ENCODE data around the gene TMTC1. TPM values are rescaled to one million over a fixed set of nuclear protein-coding genes. Genes with fewer than 3 reads are reported as not detected.

The TMTC1 gene
- total RNA-seq, 3 donors from 2014 or later (not counting 1 experiment from before 2014, with no cell fraction given) = 0.18 to 2.0 (median 0.50) TPM

GRCh38 chr12:29519585-29520182 is 264.1 kb downstream of the TMTC1 start:
- Mint-ChIP-seq H3K4me3 (no peak overlapping the region), H3K27ac (no peak overlapping the region), H3K9me3 (no peaks in the 10 kb centered on the region), H3K4me1 (no peaks in the 10 kb centered on the region), H3K27me3 (ENCODE audit: low read depth in 2 of 2) (peaks cover 4 to 25% of the 10 kb centered on the region in 2 donors), H3K36me3 (no peaks in the 10 kb centered on the region)
- intact Hi-C loops (cut with micrococcal nuclease) = loop anchor here (1.0 kb wide), 2 partner anchors 1288 to 1325 kb away; no protein-coding TSS in a partner anchor
- ATAC-seq (no peak), DNase-seq (peak in 1 of 2 donors; percentile 63)
- Histone ChIP-seq H3K27me3 (ENCODE audit: control insufficient read depth, insufficient read depth, low read length) (no peaks in the 10 kb centered on the region), H3K4me1 (ENCODE audit: control insufficient read depth, insufficient read depth, low read length) (no peaks in the 10 kb centered on the region), H3K4me3 (ENCODE audit: low read length) (no peak overlapping the region), H3K9me3 (ENCODE audit: control insufficient read depth, insufficient read depth, low read length) (no peaks in the 10 kb centered on the region), H3K36me3 (ENCODE audit: control insufficient read depth, insufficient read depth, low read length) (no peaks in the 10 kb centered on the region), H3K27ac (ENCODE audit: low read length) (no peak overlapping the region)
- TF ChIP-seq CTCF (IDR thresholded peaks at IDR 0.05) = peak; percentile 46

- no peak for TF ChIP-seq CTCF (IDR thresholded peaks at IDR 0.05)
- Mint-ChIP-seq H3K4me3 (no peak overlapping the region), H3K36me3 (no peaks in the 10 kb centered on the region), H3K4me1 (no peaks in the 10 kb centered on the region), H3K27me3 (ENCODE audit: low read depth in 2 of 2) (peaks cover 7 to 24% of the 10 kb centered on the region in 2 donors), H3K9me3 (no peaks in the 10 kb centered on the region), H3K27ac (no peak overlapping the region)
- WGBS (ENCODE audit: insufficient coverage) = 70% methylated on average over 2 of the region's 2 CpGs
- H3K27ac ChIP-seq (ENCODE audit: low read length) = no peak overlapping the region
- ATAC-seq (no peak), DNase-seq (no peak)
- H3K27me3 ChIP-seq (ENCODE audit: control insufficient read depth, insufficient read depth, low read length) = no peaks in the 10 kb centered on the region
- H3K36me3 ChIP-seq (ENCODE audit: control insufficient read depth, insufficient read depth, low read length) = no peaks in the 10 kb centered on the region
- no peaks in the 10 kb centered on the region for H3K4me1 ChIP-seq (ENCODE audit: control insufficient read depth, insufficient read depth, low read length)
- no peaks in the 10 kb centered on the region for H3K9me3 ChIP-seq (ENCODE audit: control insufficient read depth, insufficient read depth, low read length)
- intact Hi-C loops (cut with micrococcal nuclease) = no loop called here
- H3K4me3 ChIP-seq (ENCODE audit: low read length) = no peak overlapping the region
Observed at GRCh38 chr12:29518407-29518806, 265.3 kb downstream of the TMTC1 start.

- TF ChIP-seq CTCF (IDR thresholded peaks at IDR 0.05) = no peak
- Mint-ChIP-seq H3K4me3 (no peak overlapping the region), H3K36me3 (no peaks in the 10 kb centered on the region), H3K27me3 (ENCODE audit: low read depth in 2 of 2) (peaks cover 7 to 16% of the 10 kb centered on the region in 2 donors), H3K27ac (no peak overlapping the region), H3K4me1 (no peaks in the 10 kb centered on the region), H3K9me3 (no peaks in the 10 kb centered on the region)
- intact Hi-C loops (cut with micrococcal nuclease) = no loop called here
- ATAC-seq (no peak), DNase-seq (no peak)
- Histone ChIP-seq H3K4me3 (ENCODE audit: low read length) (no peak overlapping the region), H3K4me1 (ENCODE audit: control insufficient read depth, insufficient read depth, low read length) (no peaks in the 10 kb centered on the region), H3K27me3 (ENCODE audit: control insufficient read depth, insufficient read depth, low read length) (no peaks in the 10 kb centered on the region), H3K36me3 (ENCODE audit: control insufficient read depth, insufficient read depth, low read length) (no peaks in the 10 kb centered on the region), H3K27ac (ENCODE audit: low read length) (no peak overlapping the region), H3K9me3 (ENCODE audit: control insufficient read depth, insufficient read depth, low read length) (no peaks in the 10 kb centered on the region)
- WGBS (ENCODE audit: insufficient coverage) = 85% methylated on average over 7 of the region's 7 CpGs
Observed at GRCh38 chr12:29517264-29517663, 266.5 kb downstream of the TMTC1 start.

- Histone ChIP-seq H3K36me3 (ENCODE audit: control insufficient read depth, insufficient read depth, low read length) (no peaks in the 10 kb centered on the region), H3K9me3 (ENCODE audit: control insufficient read depth, insufficient read depth, low read length) (no peaks in the 10 kb centered on the region), H3K4me1 (ENCODE audit: control insufficient read depth, insufficient read depth, low read length) (no peaks in the 10 kb centered on the region), H3K4me3 (ENCODE audit: low read length) (no peak overlapping the region), H3K27ac (ENCODE audit: low read length) (no peak overlapping the region), H3K27me3 (ENCODE audit: control insufficient read depth, insufficient read depth, low read length) (no peaks in the 10 kb centered on the region)
- ATAC-seq (no peak), DNase-seq (no peak)
- Mint-ChIP-seq H3K27me3 (ENCODE audit: low read depth in 2 of 2) (peaks cover 7 to 16% of the 10 kb centered on the region in 2 donors), H3K27ac (no peak overlapping the region), H3K4me3 (no peak overlapping the region), H3K36me3 (no peaks in the 10 kb centered on the region), H3K4me1 (no peaks in the 10 kb centered on the region), H3K9me3 (no peaks in the 10 kb centered on the region)
- TF ChIP-seq CTCF (IDR thresholded peaks at IDR 0.05) = no peak
- WGBS (ENCODE audit: insufficient coverage) = 83% methylated on average over 2 of the region's 2 CpGs
- intact Hi-C loops (cut with micrococcal nuclease) = no loop called here
Observed at GRCh38 chr12:29516431-29516875, 267.3 kb downstream of the TMTC1 start.
